Keratinocyte (primary cell): ENCODE data around the gene CEBPE. TPM values are rescaled to one million over a fixed set of nuclear protein-coding genes. Genes with fewer than 3 reads are reported as not detected.

ENCODE experiments used
- DNase-seq: peaks from one replicate; pipeline ENCODE4 v3.0.0-alpha.2; 2011; ENCODE audit warnings: low read depth, missing footprints, low spot score
- FAIRE-seq: peaks from 2 replicates; lab custom pipeline; 2011; peaks lifted over from hg19 to GRCh38; lab: Jason Lieb, UNC
- H2AFZ ChIP-seq: 2 replicates; pipeline ENCODE4 v1.6.0; 2012; ENCODE audit warnings: low read length, control low read depth, inconsistent platforms; ENCODE audit not compliant: control insufficient read depth
- H3K27ac ChIP-seq: 2 replicates; pipeline ENCODE4 v1.5.1; 2011; ENCODE audit warnings: low read length; ENCODE audit not compliant: control insufficient read depth, insufficient read depth
- H3K27me3 ChIP-seq: 3 replicates; pipeline ENCODE4 v1.6.0; 2011; ENCODE audit warnings: low read length; ENCODE audit not compliant: control insufficient read depth, insufficient read depth; ENCODE audit errors: extremely low read depth
- H3K36me3 ChIP-seq, 2 experiments: 2 replicates in 1 of 2; 3 replicates in 1 of 2; pipeline ENCODE4 v1.5.1; 2011; ENCODE audit warnings: low read length in 2 of 2, mild to moderate bottlenecking in 1 of 2; ENCODE audit not compliant: control insufficient read depth in 2 of 2, insufficient read depth in 2 of 2; ENCODE audit errors: extremely low read depth in 1 of 2
- H3K4me1 ChIP-seq: 3 replicates; pipeline ENCODE4 v1.5.1; 2011; ENCODE audit warnings: low read length; ENCODE audit not compliant: control insufficient read depth, insufficient read depth; ENCODE audit errors: extremely low read depth
- H3K4me2 ChIP-seq: 3 replicates; pipeline ENCODE4 v1.6.0; 2011; ENCODE audit warnings: low read depth, low read length; ENCODE audit not compliant: control insufficient read depth, insufficient read depth; ENCODE audit errors: extremely low read depth
- H3K4me3 ChIP-seq, 3 experiments: fragments of 200-600 bp in 1 of 3; sonication (generic) in 1 of 3; 2 replicates in 2 of 3; 3 replicates in 1 of 3; pipeline ENCODE4 v1.5.1; 2011 to 2016; ENCODE audit warnings: low read length in 3 of 3, mild to moderate bottlenecking in 3 of 3, control low read depth in 2 of 3, inconsistent platforms in 1 of 3, low read depth in 1 of 3, mixed read lengths in 1 of 3, mixed run types in 1 of 3, moderate library complexity in 1 of 3; ENCODE audit not compliant: control insufficient read depth in 2 of 3, insufficient read depth in 2 of 3; ENCODE audit errors: extremely low read depth in 1 of 3
- H3K79me2 ChIP-seq: 2 replicates; pipeline ENCODE4 v1.6.0; 2012; ENCODE audit warnings: low read length; ENCODE audit not compliant: control insufficient read depth, insufficient read depth
- H3K9ac ChIP-seq: 3 replicates; pipeline ENCODE4 v1.6.0; 2011; ENCODE audit warnings: low read length; ENCODE audit not compliant: control insufficient read depth, insufficient read depth; ENCODE audit errors: extremely low read depth
- H3K9me1 ChIP-seq: 3 replicates; pipeline ENCODE4 v1.6.0; 2011; ENCODE audit warnings: low read length; ENCODE audit not compliant: control insufficient read depth, insufficient read depth; ENCODE audit errors: extremely low read depth
- H3K9me3 ChIP-seq: 2 replicates; pipeline ENCODE4 v1.5.1; 2012; ENCODE audit warnings: low read depth, low read length; ENCODE audit not compliant: control insufficient read depth
- H4K20me1 ChIP-seq: 3 replicates; pipeline ENCODE4 v1.6.0; 2011; ENCODE audit warnings: low read length; ENCODE audit not compliant: control insufficient read depth, insufficient read depth; ENCODE audit errors: extremely low read depth
- EZH2 ChIP-seq: IDR thresholded peaks from one replicate; pipeline ENCODE4 v1.6.1; 2012; ENCODE audit warnings: inconsistent platforms, mild to moderate bottlenecking, low read length, moderate library complexity
- dilution Hi-C: fragments of 300-500 bp; cut with MboI; formaldehyde crosslinking; loops from one replicate; pipeline ENCODE4 v1.7.0; 2020; ENCODE audit warnings: low sequenced_read_pairs; ENCODE audit not compliant: extremely low pct_ligation_motif_present
- polyA minus RNA-seq, 3 experiments: library from RNA; depleted of rRNA, polyadenylated mRNA; stranded (reverse); fragments of >200 nt; gene quantifications; 1 replicate in 1 of 3; 2 replicates in 1 of 3; 3 replicates in 1 of 3; pipeline ENCODE4 v1.2.3, GENCODE V29; 2011
- polyA plus RNA-seq, 5 experiments: library from polyadenylated mRNA; depleted of rRNA in 3 of 5; stranded (reverse) in 3 of 5; stranded (forward) in 1 of 5; unstranded in 1 of 5; fragments of >200 nt; gene quantifications; 1 replicate in 1 of 5; 2 replicates in 3 of 5; 3 replicates in 1 of 5; pipeline versions ENCODE4 v1.2.1 to v1.2.3, GENCODE V29; 2011 to 2012; ENCODE audit warnings: missing spikeins in 2 of 5, low read depth in 1 of 5, low replicate concordance in 1 of 5
- TF ChIP-seq, protein P1 (sequence below), 3 experiments: IDR thresholded peaks in 1 of 3; conservative IDR thresholded peaks in 1 of 3; optimal IDR thresholded peaks in 1 of 3; 2 replicates in 2 of 3; 3 replicates in 1 of 3; pipeline versions ENCODE3 to v1.5.1; 2011; ENCODE audit warnings: low read length in 3 of 3, mild to moderate bottlenecking in 3 of 3, moderate library complexity in 2 of 3, control low read depth in 1 of 3, inconsistent platforms in 1 of 3; ENCODE audit not compliant: insufficient read depth in 2 of 3; ENCODE audit errors: extremely low read depth in 1 of 3

The CEBPE gene
- polyA plus RNA-seq: not detected in 3 replicates
- polyA plus RNA-seq (2011; ENCODE audit: low read depth): not detected
- not detected in 2 replicates for polyA plus RNA-seq (2011; cell fraction: cytosol; rRNA removed)
- not detected in 2 replicates for polyA plus RNA-seq (2011; cell fraction: nucleus; rRNA removed)
- polyA plus RNA-seq (2012; ENCODE audit: low replicate concordance): not detected in 2 replicates
- polyA minus RNA-seq: not detected in 3 replicates
- polyA minus RNA-seq (2011; cell fraction: cytosol; rRNA and poly(A)+ RNA removed): not detected
- not detected in 2 replicates for polyA minus RNA-seq (2011; cell fraction: nucleus; rRNA and poly(A)+ RNA removed)

DNA sequence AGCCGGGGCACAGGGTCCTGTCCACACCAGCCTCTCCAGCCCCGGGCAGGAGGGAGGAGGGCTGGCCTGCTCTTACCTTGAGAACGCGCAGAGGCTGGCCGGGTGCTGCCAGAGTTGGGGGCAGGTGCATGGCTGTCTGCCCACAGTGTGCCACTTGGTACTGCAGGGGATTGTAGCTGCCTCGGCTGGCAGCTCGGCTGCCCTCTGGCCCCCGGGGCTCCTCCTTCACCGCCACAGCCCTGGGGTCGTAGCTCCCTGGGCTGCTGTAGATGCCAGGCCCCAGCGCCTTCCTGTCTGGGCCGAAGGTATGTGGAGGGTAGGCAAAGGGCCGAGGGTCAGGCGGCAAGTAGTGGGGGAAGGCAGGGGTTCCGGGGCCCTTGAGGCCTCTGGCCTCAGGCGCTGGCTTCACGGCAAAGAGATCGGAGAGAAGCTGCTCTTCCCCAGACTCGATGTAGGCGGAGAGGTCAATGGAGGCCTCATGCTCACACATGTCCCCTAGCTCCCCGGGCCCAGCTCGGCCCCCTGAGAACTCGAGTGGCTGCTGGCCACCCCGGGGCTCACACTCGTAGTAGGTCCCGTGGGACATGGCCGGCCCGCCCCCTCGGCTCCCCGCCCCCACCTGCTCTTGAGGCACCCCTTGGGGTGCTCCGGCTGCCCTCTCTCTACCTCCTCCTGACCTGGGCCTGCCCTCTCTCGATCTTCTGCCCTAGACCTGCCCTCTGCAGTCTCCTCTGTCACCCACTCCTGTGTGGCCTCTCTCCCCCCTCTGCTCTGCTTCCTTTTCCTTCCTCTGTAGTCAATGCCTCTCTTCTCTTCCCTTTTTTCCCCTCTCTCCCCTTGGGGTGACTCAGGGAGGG lies at the start of gene CEBPE:
CEBPE (minus strand) TSS at position 750 of the 857 bp plus-strand sequence; CDS start at position 586, 164 bp downstream.
- Histone ChIP-seq H3K27ac (no peak within 1 kb of the TSS), H4K20me1 (no peaks in the 10 kb centered on the region), H3K9me3 (no peaks in the 10 kb centered on the region), H3K9me1 (no peaks in the 10 kb centered on the region), H3K4me3 (no peak within 1 kb of the TSS), H3K4me1 (peaks cover 34% of the 10 kb centered on the region), H3K36me3 (no peaks in the 10 kb centered on the region), H3K9ac (no peak within 1 kb of the TSS), H3K79me2 (no peaks in the 10 kb centered on the region), H3K27me3 (no peaks in the 10 kb centered on the region), H3K4me2 (no peak within 1 kb of the TSS), H2AFZ (no peak within 1 kb of the TSS)
- dilution Hi-C loops: no loop called here
- FAIRE-seq (no peak), DNase-seq (no peak)
- TF ChIP-seq, protein P1, sequence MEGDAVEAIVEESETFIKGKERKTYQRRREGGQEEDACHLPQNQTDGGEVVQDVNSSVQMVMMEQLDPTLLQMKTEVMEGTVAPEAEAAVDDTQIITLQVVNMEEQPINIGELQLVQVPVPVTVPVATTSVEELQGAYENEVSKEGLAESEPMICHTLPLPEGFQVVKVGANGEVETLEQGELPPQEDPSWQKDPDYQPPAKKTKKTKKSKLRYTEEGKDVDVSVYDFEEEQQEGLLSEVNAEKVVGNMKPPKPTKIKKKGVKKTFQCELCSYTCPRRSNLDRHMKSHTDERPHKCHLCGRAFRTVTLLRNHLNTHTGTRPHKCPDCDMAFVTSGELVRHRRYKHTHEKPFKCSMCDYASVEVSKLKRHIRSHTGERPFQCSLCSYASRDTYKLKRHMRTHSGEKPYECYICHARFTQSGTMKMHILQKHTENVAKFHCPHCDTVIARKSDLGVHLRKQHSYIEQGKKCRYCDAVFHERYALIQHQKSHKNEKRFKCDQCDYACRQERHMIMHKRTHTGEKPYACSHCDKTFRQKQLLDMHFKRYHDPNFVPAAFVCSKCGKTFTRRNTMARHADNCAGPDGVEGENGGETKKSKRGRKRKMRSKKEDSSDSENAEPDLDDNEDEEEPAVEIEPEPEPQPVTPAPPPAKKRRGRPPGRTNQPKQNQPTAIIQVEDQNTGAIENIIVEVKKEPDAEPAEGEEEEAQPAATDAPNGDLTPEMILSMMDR (optimal IDR thresholded peaks at IDR 0.05 in 1 of 3, IDR thresholded peaks at IDR 0.05 in 1 of 3, conservative IDR thresholded peaks at IDR 0.05 in 1 of 3; ENCODE audit: extremely low read depth in 1 of 3, insufficient read depth in 2 of 3, low read length in 3 of 3): no peak
- no peak for TF ChIP-seq EZH2

DNA sequence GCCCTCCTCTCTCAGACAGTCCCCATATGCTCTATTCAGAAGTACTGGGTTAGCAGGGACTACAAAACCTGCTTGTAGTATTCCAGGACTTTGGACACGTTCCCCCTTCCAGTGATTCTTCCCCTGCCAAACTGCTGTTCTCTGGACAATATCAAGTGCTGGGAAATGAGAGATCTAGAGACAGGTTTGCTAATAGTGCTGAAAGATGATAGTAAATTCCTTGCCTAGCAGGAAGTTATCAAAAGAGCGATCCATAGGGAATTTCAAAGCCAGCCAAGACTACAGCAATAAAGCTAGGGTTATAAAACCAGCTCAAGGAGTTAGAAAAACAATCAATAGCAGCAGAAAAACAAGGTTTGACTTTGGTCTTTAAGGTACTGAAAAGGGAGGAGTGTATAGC lies 49.2 kb upstream of the CEBPE start:
- Histone ChIP-seq H3K9me1 (no peaks in the 10 kb centered on the region), H3K27ac (no peak overlapping the region), H3K9me3 (no peaks in the 10 kb centered on the region), H3K27me3 (no peaks in the 10 kb centered on the region), H3K4me2 (no peak overlapping the region), H4K20me1 (no peaks in the 10 kb centered on the region), H3K79me2 (no peaks in the 10 kb centered on the region), H3K4me3 (no peak overlapping the region), H2AFZ (no peak overlapping the region), H3K9ac (no peak overlapping the region), H3K4me1 (peaks cover 30% of the 10 kb centered on the region), H3K36me3 (peaks cover 0 to 13% of the 10 kb centered on the region in 2 experiments)
- dilution Hi-C loops: no loop called here
- DNase-seq (no peak), FAIRE-seq (no peak)
- TF ChIP-seq, protein P1 (optimal IDR thresholded peaks at IDR 0.05 in 1 of 3, IDR thresholded peaks at IDR 0.05 in 1 of 3, conservative IDR thresholded peaks at IDR 0.05 in 1 of 3; ENCODE audit: extremely low read depth in 1 of 3, insufficient read depth in 2 of 3, low read length in 3 of 3): no peak
- TF ChIP-seq EZH2: no peak
